CD4-positive, alpha-beta T cell (primary cell): ENCODE results near the gene HERC6. TPM values are rescaled to one million over a fixed set of nuclear protein-coding genes. Genes with fewer than 3 reads are reported as not detected.

Source experiments
- ATAC-seq: fragments of 200-7000 bp; cut with Tn5 transposase; one replicate; pipeline ENCODE4 v1.10.0; 2022; ENCODE audit warnings: mild to moderate bottlenecking; ENCODE audit not compliant: poor library complexity
- CTCF ChIA-PET: fragments of 350-600 bp; sonication (Branson Sonifier 250); formaldehyde crosslinking; loops from one replicate; lab custom pipeline; 2021; ENCODE audit warnings: antibody characterized with exemption, inconsistent platforms; lab: Charles Lee
- POLR2A ChIA-PET: fragments of 350-600 bp; sonication (Branson Sonifier 250); formaldehyde crosslinking; loops from one replicate; lab custom pipeline; 2021; ENCODE audit warnings: antibody characterized with exemption, inconsistent platforms; lab: Charles Lee
- DNase-seq, 14 experiments: peaks; one replicate each; pipeline ENCODE4 v3.0.0-alpha.2; 2013 to 2020; ENCODE audit warnings: mixed read lengths in 2 of 14
- H3K27ac ChIP-seq, 2 donors: one replicate each; pipeline versions ENCODE4 v1.5.1 to v1.7.0; 2013; ENCODE audit warnings: low read length in 2 of 2, low read depth in 1 of 2, mild to moderate bottlenecking in 1 of 2
- H3K27me3 ChIP-seq, 2 experiments: 1 replicate in 1 of 2; 2 replicates in 1 of 2; pipeline versions ENCODE4 v1.6.1 to v1.7.0; 2013; ENCODE audit warnings: low read length in 2 of 2, control low read depth in 1 of 2, mild to moderate bottlenecking in 1 of 2, moderate library complexity in 1 of 2; ENCODE audit not compliant: insufficient read depth in 2 of 2, control insufficient read depth in 1 of 2
- H3K36me3 ChIP-seq: one replicate; pipeline ENCODE4 v1.6.1; 2013; ENCODE audit warnings: low read length, control low read depth; ENCODE audit not compliant: insufficient read depth
- H3K4me1 ChIP-seq: one replicate; pipeline ENCODE4 v1.6.1; 2013; ENCODE audit warnings: low read length, control low read depth; ENCODE audit not compliant: insufficient read depth
- H3K4me3 ChIP-seq: one replicate; pipeline ENCODE4 v1.5.1; 2013; ENCODE audit warnings: mild to moderate bottlenecking, low read length, moderate library complexity
- H3K9me3 ChIP-seq, 2 experiments: 1 replicate in 1 of 2; 2 replicates in 1 of 2; pipeline versions ENCODE4 v1.6.1 to v1.7.0; 2013; ENCODE audit warnings: low read length in 2 of 2, mild to moderate bottlenecking in 2 of 2, control low read depth in 1 of 2, moderate library complexity in 1 of 2; ENCODE audit not compliant: control insufficient read depth in 1 of 2, insufficient read depth in 1 of 2
- H3K27ac Mint-ChIP-seq: one replicate; pipeline ENCODE4 v1.8.0; 2020; ENCODE audit warnings: mixed read lengths
- H3K27me3 Mint-ChIP-seq: one replicate; pipeline ENCODE4 v1.8.0; 2021; ENCODE audit warnings: mixed read lengths
- H3K36me3 Mint-ChIP-seq: one replicate; pipeline ENCODE4 v1.8.0; 2021; ENCODE audit warnings: low read depth, mixed read lengths
- H3K4me1 Mint-ChIP-seq: one replicate; pipeline ENCODE4 v1.8.0; 2021; ENCODE audit warnings: low read depth, mixed read lengths
- H3K4me3 Mint-ChIP-seq: one replicate; pipeline ENCODE4 v1.8.0; 2020; ENCODE audit warnings: mild to moderate bottlenecking, mixed read lengths
- H3K9me3 Mint-ChIP-seq: one replicate; pipeline ENCODE4 v1.8.0; 2020; ENCODE audit warnings: mixed read lengths
- CTCF ChIP-seq: fragments of 200-600 bp; IDR thresholded peaks from one replicate; pipeline ENCODE4 v1.8.0; 2022; ENCODE audit warnings: antibody characterized with exemption, mild to moderate bottlenecking
- intact Hi-C, 2 experiments: fragments of 100-400 bp; cut with DNase I in 1 of 2; cut with micrococcal nuclease in 1 of 2; formaldehyde crosslinking; loops; one replicate each; pipeline versions ENCODE4 v1.15.1 to v1.9.0; 2023 to 2025; cut with DNase I, micrococcal nuclease
- total RNA-seq, 174 experiments: library from RNA in 2 of 174; stranded (reverse) in 2 of 174; gene quantifications; one replicate each; pipeline ENCODE4 v1.2.3 and lab custom pipeline; 2021 to 2026

Gene HERC6
- total RNA-seq, 2 experiments from 2014 or later, result 9.5 to 10.6 TPM

DNA sequence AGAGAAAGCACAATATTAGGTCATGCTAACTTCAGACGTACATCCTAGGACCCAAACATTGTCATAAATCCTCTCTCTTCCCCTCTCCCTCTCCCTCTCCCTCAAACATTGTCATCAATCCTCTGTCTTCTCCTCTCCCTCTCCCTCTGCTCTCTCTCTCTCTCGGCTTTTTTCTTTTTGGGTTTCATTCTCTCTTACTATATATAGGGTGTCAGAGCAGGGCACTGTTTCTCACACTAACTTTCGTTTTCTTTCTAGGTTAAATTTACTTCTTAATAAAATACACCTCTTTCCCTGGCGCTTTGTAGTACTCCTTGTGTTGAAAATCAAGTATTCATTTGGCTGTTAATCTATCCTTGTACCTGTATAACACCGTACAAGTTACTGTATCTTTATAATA, 41.2 kb downstream of the HERC6 start:
- Mint-ChIP-seq H3K4me3 (no peak overlapping the region), H3K27me3 (no peaks in the 10 kb centered on the region), H3K9me3 (no peaks in the 10 kb centered on the region), H3K27ac (no peak overlapping the region), H3K4me1 (peaks cover 5% of the 10 kb centered on the region), H3K36me3 (peaks cover 67% of the 10 kb centered on the region)
- Histone ChIP-seq H3K4me1 (no peaks in the 10 kb centered on the region), H3K4me3 (no peak overlapping the region), H3K27ac (no peak overlapping the region), H3K9me3 (no peaks in the 10 kb centered on the region), H3K27me3 (no peaks in the 10 kb centered on the region), H3K36me3 (peaks cover 13% of the 10 kb centered on the region)
- no peak for TF ChIP-seq CTCF
- POLR2A ChIA-PET, result interaction anchor here (0.7 kb wide), 1 partner anchor 841 kb away, joined by 3 read pairs; no protein-coding TSS in a partner anchor
- ATAC-seq, result no peak
- intact Hi-C loops, result no loop called here
- CTCF ChIA-PET, result no interaction called here
- no peak for DNase-seq

GRCh38 chr4:88420844-88421243, 42.2 kb downstream of the HERC6 start:
- TF ChIP-seq CTCF, result no peak
- H3K27ac ChIP-seq, result no peak overlapping the region
- H3K4me3 ChIP-seq, result no peak overlapping the region
- intact Hi-C loops, result no loop called here
- H3K36me3 Mint-ChIP-seq, result peaks cover 67% of the 10 kb centered on the region
- peaks cover 11% of the 10 kb centered on the region for H3K36me3 ChIP-seq
- H3K27me3 ChIP-seq, result no peaks in the 10 kb centered on the region
- no peaks in the 10 kb centered on the region for H3K4me1 ChIP-seq
- no peak overlapping the region for H3K27ac Mint-ChIP-seq
- no peak overlapping the region for H3K4me3 Mint-ChIP-seq
- H3K27me3 Mint-ChIP-seq, result no peaks in the 10 kb centered on the region
- CTCF ChIA-PET, result no interaction called here
- H3K4me1 Mint-ChIP-seq, result peaks cover 5% of the 10 kb centered on the region
- POLR2A ChIA-PET, result no interaction called here
- H3K9me3 Mint-ChIP-seq, result no peaks in the 10 kb centered on the region
- ATAC-seq (no peak), DNase-seq (no peak)
- H3K9me3 ChIP-seq, result no peaks in the 10 kb centered on the region

GRCh38 chr4:88422403-88422802, 43.8 kb downstream of the HERC6 start:
- H3K9me3 Mint-ChIP-seq, result no peaks in the 10 kb centered on the region
- peaks cover 5% of the 10 kb centered on the region for H3K4me1 Mint-ChIP-seq
- Histone ChIP-seq H3K4me3 (no peak overlapping the region), H3K4me1 (no peaks in the 10 kb centered on the region), H3K36me3 (peaks cover 5% of the 10 kb centered on the region), H3K9me3 (no peaks in the 10 kb centered on the region), H3K27ac (no peak overlapping the region), H3K27me3 (no peaks in the 10 kb centered on the region)
- ChIA-PET POLR2A (no interaction called here), CTCF (no interaction called here)
- TF ChIP-seq CTCF, result no peak
- no peak overlapping the region for H3K4me3 Mint-ChIP-seq
- DNase-seq, result no peak
- ATAC-seq, result no peak
- intact Hi-C loops, result no loop called here
- H3K36me3 Mint-ChIP-seq, result peaks cover 68% of the 10 kb centered on the region
- no peak overlapping the region for H3K27ac Mint-ChIP-seq
- H3K27me3 Mint-ChIP-seq, result no peaks in the 10 kb centered on the region
